Adipocyte (in vitro differentiated cells): Measurements from ENCODE around the gene NSMCE1.

Experiments
- DNase-seq: peaks from one replicate; pipeline ENCODE4 v3.0.0-alpha.2; 2015; ENCODE audit warnings: low read depth
- H3K27me3 ChIP-seq: replicated peaks from 2 replicates; pipeline ENCODE4 v1.7.0; 2013; ENCODE audit warnings: mild to moderate bottlenecking, low read length, moderate library complexity; ENCODE audit not compliant: control insufficient read depth, insufficient read depth
- H3K36me3 ChIP-seq: 2 replicates; pipeline ENCODE4 v1.7.0; 2013; ENCODE audit warnings: low read length, mild to moderate bottlenecking, moderate library complexity; ENCODE audit not compliant: control insufficient read depth, insufficient read depth, severe bottlenecking
- H3K4me1 ChIP-seq: 2 replicates; pipeline ENCODE4 v1.7.0; 2013; ENCODE audit warnings: mild to moderate bottlenecking, low read length, moderate library complexity; ENCODE audit not compliant: control insufficient read depth, insufficient read depth
- H3K4me3 ChIP-seq: 2 replicates; pipeline ENCODE4 v1.7.0; 2013; ENCODE audit warnings: mild to moderate bottlenecking, low read length, moderate library complexity
- H3K9ac ChIP-seq: 2 replicates; pipeline ENCODE4 v1.7.0; 2013; ENCODE audit warnings: mild to moderate bottlenecking, low read length, moderate library complexity
- H3K9me3 ChIP-seq: 2 replicates; pipeline ENCODE4 v1.7.0; 2013; ENCODE audit warnings: mild to moderate bottlenecking, low read length, moderate library complexity; ENCODE audit not compliant: control insufficient read depth

The NSMCE1 gene

DNA sequence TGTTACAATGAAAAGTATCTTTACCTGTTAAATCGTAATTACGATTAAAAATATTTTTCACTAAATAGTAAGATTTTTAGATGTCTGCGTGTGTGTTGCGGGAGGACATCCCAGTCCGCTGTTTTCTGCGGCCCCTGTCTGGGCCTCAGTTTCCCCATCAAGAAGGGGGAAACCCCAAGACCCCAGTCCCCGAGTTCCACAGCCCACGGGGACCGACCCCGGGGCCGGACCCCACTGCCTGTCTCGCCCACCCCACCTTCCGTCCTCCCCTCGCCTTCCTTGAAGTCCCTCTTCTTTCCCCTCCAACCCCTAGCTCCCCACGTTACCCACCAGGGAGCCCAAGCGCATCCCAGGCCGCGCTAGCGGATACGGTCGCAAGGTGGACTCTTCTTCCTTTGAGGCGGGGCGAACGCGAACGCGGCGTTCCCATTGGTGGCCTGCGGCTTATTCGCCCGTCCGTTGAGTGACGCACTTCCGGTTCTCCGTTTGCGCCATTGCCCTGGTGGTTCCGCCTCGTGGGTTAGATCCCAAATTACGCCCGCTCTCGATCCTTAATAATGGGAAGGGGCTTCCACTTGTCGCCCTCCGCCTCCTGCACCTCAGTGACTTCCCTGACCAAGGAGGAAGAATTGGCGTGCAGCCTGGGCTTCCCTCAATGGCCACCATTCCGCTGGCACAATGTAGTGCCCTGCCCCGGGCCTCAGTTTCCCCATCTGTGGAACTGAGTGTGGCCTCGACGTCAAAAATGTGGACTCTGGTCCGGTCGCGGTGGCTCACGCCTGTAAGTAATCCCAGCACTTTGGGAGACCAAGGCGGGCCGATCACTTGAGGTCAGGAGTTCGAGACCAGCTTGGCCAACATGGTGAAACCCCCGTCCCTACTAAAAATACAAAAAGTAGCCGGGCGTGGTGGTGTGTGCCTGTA is at the start of gene NSMCE1:
NSMCE1 (minus strand) TSS at position 397 of the 924 bp plus-strand sequence. CDS start 11,202 bp downstream, outside the sequence.
- no peaks in the 10 kb centered on the region for H3K9me3 ChIP-seq
- peak within 1 kb of the TSS; percentile 84 for H3K9ac ChIP-seq
- DNase-seq = peak; percentile 99
- peak within 1 kb of the TSS; percentile 84 for H3K4me3 ChIP-seq
- H3K4me1 ChIP-seq = peaks cover 14% of the 10 kb centered on the region
- H3K27me3 ChIP-seq = no peaks in the 10 kb centered on the region
- H3K36me3 ChIP-seq = no peaks in the 10 kb centered on the region

GRCh38 chr16:27317738-27318391 is 49.3 kb upstream of the NSMCE1 start:
- Histone ChIP-seq H3K4me1 (peaks cover 33% of the 10 kb centered on the region), H3K9me3 (no peaks in the 10 kb centered on the region), H3K9ac (no peak overlapping the region), H3K4me3 (no peak overlapping the region), H3K27me3 (no peaks in the 10 kb centered on the region), H3K36me3 (no peaks in the 10 kb centered on the region)
- no peak for DNase-seq

DNA sequence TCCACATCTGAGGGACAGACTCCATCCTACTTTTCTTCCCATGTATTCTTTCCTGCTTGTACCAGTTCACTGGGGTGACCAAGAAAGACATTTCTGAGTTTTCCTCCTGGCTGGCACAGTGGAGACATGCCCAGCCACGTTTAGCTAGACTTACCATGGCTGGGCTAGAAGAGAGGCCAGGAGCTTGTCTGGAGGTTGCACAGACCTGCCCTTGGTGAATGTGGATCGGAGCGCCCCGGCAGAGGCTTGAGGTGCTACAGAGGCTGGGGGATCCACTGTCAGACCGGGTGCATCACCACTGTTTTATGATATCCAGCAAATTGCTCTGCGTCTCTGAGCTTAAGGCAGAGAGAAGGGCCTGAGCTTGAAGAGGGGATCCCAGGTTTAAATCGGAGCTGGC is 48.7 kb upstream of the NSMCE1 start:
- Histone ChIP-seq H3K4me1 (peaks cover 34% of the 10 kb centered on the region), H3K9ac (no peak overlapping the region), H3K36me3 (no peaks in the 10 kb centered on the region), H3K9me3 (no peaks in the 10 kb centered on the region), H3K4me3 (no peak overlapping the region), H3K27me3 (no peaks in the 10 kb centered on the region)
- DNase-seq = no peak

GRCh38 chr16:27316038-27316680 is 47.6 kb upstream of the NSMCE1 start:
- DNase-seq = no peak
- no peak overlapping the region for H3K9ac ChIP-seq
- peak overlapping the region; percentile 64 for H3K4me3 ChIP-seq
- no peaks in the 10 kb centered on the region for H3K9me3 ChIP-seq
- no peaks in the 10 kb centered on the region for H3K27me3 ChIP-seq
- no peaks in the 10 kb centered on the region for H3K36me3 ChIP-seq
- H3K4me1 ChIP-seq = peaks cover 26% of the 10 kb centered on the region

GRCh38 chr16:27315333-27316037 is 46.9 kb upstream of the NSMCE1 start:
- Histone ChIP-seq H3K36me3 (no peaks in the 10 kb centered on the region), H3K9me3 (no peaks in the 10 kb centered on the region), H3K4me3 (peak overlapping the region; percentile 64), H3K9ac (peak overlapping the region; percentile 55), H3K27me3 (no peaks in the 10 kb centered on the region), H3K4me1 (peaks cover 22% of the 10 kb centered on the region)
- peak; percentile 27 for DNase-seq

GRCh38 chr16:27314986-27315332 is 46.4 kb upstream of the NSMCE1 start:
- no peak for DNase-seq
- H3K9ac ChIP-seq = peak overlapping the region; percentile 55
- peak overlapping the region; percentile 64 for H3K4me3 ChIP-seq
- no peaks in the 10 kb centered on the region for H3K27me3 ChIP-seq
- H3K36me3 ChIP-seq = no peaks in the 10 kb centered on the region
- peaks cover 19% of the 10 kb centered on the region for H3K4me1 ChIP-seq
- no peaks in the 10 kb centered on the region for H3K9me3 ChIP-seq

GRCh38 chr16:27314161-27314723 is 45.7 kb upstream of the NSMCE1 start:
- peak; percentile 75 for DNase-seq
- H3K27me3 ChIP-seq = no peaks in the 10 kb centered on the region

DNA sequence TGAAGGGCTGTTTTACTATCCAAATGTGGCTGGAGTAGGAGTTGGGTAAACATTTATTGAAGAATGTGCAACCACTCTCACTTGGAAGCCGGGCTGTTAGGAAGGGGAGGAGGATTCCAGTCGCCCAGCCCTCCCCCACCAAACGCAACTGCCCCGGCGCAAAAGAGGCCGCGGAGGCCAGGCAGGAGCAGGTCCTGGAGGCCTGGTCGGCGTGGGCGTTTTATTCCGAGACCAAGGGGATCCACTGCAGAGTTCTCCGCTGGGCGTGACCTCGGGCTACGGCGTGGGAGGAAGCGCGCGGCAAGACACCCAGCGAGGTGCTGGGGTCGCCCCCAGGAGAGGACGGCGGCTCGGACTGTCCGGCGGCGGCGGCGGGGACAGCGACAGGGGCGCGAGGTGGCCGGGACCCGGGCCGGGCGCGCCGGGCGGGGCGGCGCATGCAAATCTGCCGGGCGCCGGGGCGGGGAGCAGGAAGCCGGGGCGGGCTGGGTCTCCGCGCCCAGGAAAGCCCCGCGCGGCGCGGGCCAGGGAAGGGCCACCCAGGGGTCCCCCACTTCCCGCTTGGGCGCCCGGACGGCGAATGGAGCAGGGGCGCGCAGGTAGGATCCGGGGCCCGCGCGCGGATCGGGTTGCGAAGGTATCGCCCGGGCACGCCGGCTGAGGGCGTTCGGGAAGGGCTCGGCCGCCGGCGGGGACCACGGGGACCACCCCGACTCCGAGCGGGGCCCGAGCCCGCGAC is 45.0 kb upstream of the NSMCE1 start, which contains the start of gene IL4R:
IL4R (plus strand) TSS at position 553 of the 739 bp plus-strand sequence. CDS start 26,230 bp downstream, outside the sequence.
- peak; percentile 66 for DNase-seq
- Histone ChIP-seq H3K4me1 (peaks cover 19% of the 10 kb centered on the region), H3K9ac (peak within 1 kb of the TSS; percentile 90), H3K9me3 (no peaks in the 10 kb centered on the region), H3K4me3 (peak within 1 kb of the TSS; percentile 86), H3K36me3 (no peaks in the 10 kb centered on the region), H3K27me3 (no peaks in the 10 kb centered on the region)

More at GRCh38 chr16:27314161-27314723, 45.7 kb upstream of the NSMCE1 start:
- Histone ChIP-seq H3K4me3 (peak overlapping the region; percentile 86), H3K9me3 (no peaks in the 10 kb centered on the region), H3K4me1 (peaks cover 19% of the 10 kb centered on the region), H3K36me3 (no peaks in the 10 kb centered on the region), H3K9ac (peak overlapping the region; percentile 90)

DNA sequence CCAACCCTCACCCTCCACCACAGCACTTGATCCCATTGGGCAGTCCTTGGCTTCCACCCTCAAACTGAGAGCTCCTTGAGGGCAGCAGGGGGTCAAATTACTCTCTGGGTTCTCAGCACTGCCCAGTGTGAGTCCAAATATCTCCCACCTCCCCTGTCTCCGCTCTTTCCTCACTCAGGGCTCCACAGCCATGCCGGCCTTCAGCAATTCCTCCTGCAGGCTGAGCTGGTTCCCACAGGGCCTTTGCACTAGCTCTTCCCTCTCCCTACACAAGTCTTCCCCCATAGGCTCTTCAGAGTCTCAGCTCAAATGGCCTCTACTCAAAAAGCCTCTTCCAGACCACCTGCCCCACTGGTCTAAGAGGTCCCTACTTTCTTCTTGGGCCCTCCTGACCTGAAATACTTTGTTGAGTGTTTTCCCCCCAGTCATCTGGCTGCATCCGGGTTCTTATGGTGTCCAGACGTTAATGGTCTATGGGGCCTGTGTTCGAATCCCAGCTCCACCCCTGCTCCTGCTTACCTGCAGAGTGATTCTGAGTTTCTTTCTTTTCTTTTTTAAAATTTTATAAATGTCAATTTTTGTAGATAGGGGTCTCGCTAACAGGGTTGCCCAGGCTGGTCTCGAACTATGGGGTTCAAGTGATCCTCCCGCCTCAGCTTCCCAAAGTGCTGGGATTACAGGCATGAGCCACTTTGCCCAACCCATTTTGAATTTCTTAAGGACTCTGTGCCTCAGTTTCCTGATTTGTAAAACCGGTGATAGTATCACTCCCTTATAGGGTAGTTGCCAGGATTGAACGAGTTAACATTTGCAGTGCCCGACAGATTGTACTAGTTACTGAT is 44.2 kb upstream of the NSMCE1 start:
- no peaks in the 10 kb centered on the region for H3K36me3 ChIP-seq
- no peak for DNase-seq
- H3K4me1 ChIP-seq = peaks cover 19% of the 10 kb centered on the region
- peak overlapping the region; percentile 86 for H3K4me3 ChIP-seq
- H3K27me3 ChIP-seq = no peaks in the 10 kb centered on the region
- peak overlapping the region; percentile 90 for H3K9ac ChIP-seq
- H3K9me3 ChIP-seq = no peaks in the 10 kb centered on the region
